ENCODE data around the gene BAIAP2L1. TPM values are rescaled to one million over a fixed set of nuclear protein-coding genes. Genes with fewer than 3 reads are reported as not detected.
"Not testable (repeated sequence)": the region's sequence is repeated elsewhere in the genome, so short reads cannot be mapped to it uniquely, and the experiment has no call there.

BAIAP2L1 gene
- total RNA-seq, 2 experiments from 2014 or later = 0.33 to 0.61 TPM

- no peaks in the 10 kb centered on the region for H3K9me3 Mint-ChIP-seq
Observed at GRCh38 chr7:98321301-98321700, 79.6 kb downstream of the BAIAP2L1 start.

GRCh38 chr7:98319176-98319575 lies 81.7 kb downstream of the BAIAP2L1 start:
- H3K27ac ChIP-seq (ENCODE audit: low read depth in 1 of 2, low read length in 2 of 2) = no peak overlapping the region
- no peak for TF ChIP-seq CTCF (IDR thresholded peaks at IDR 0.05)
- Mint-ChIP-seq H3K4me1 (ENCODE audit: low read depth) (no peaks in the 10 kb centered on the region), H3K27ac (no peak overlapping the region), H3K27me3 (peaks cover 8% of the 10 kb centered on the region), H3K4me3 (no peak overlapping the region), H3K36me3 (ENCODE audit: low read depth) (peaks cover 3% of the 10 kb centered on the region), H3K9me3 (no peaks in the 10 kb centered on the region)
- no peak for ATAC-seq (ENCODE audit: poor library complexity)
- DNase-seq = no peak
- H3K27me3 ChIP-seq (ENCODE audit: control insufficient read depth in 1 of 2, insufficient read depth in 2 of 2, low read length in 2 of 2) = peaks cover 6 to 7% of the 10 kb centered on the region in 2 experiments
- intact Hi-C loops (cut with DNase I, micrococcal nuclease) = no loop called here
- no peaks in the 10 kb centered on the region for H3K4me1 ChIP-seq (ENCODE audit: insufficient read depth, low read length)
- ChIA-PET POLR2A (no interaction called here), CTCF (no interaction called here)
- no peaks in the 10 kb centered on the region for H3K36me3 ChIP-seq (ENCODE audit: insufficient read depth, low read length)
- peaks cover 0 to 4% of the 10 kb centered on the region in 2 experiments for H3K9me3 ChIP-seq (ENCODE audit: control insufficient read depth in 1 of 2, insufficient read depth in 1 of 2, low read length in 2 of 2)
- H3K4me3 ChIP-seq (ENCODE audit: low read length) = no peak overlapping the region

More at GRCh38 chr7:98321301-98321700, 79.6 kb downstream of the BAIAP2L1 start:
- H3K27ac ChIP-seq (ENCODE audit: low read depth in 1 of 2, low read length in 2 of 2) = no peak overlapping the region
- no peak for TF ChIP-seq CTCF (IDR thresholded peaks at IDR 0.05)
- H3K4me1 ChIP-seq (ENCODE audit: insufficient read depth, low read length) = no peaks in the 10 kb centered on the region
- Mint-ChIP-seq H3K27me3 (peaks cover 8% of the 10 kb centered on the region), H3K4me1 (ENCODE audit: low read depth) (no peaks in the 10 kb centered on the region), H3K36me3 (ENCODE audit: low read depth) (peaks cover 3% of the 10 kb centered on the region), H3K27ac (no peak overlapping the region), H3K4me3 (no peak overlapping the region)
- peaks cover 0 to 4% of the 10 kb centered on the region in 2 experiments for H3K9me3 ChIP-seq (ENCODE audit: control insufficient read depth in 1 of 2, insufficient read depth in 1 of 2, low read length in 2 of 2)
- H3K4me3 ChIP-seq (ENCODE audit: low read length) = no peak overlapping the region
- DNase-seq (no peak), ATAC-seq (ENCODE audit: poor library complexity) (no peak)
- intact Hi-C loops (cut with DNase I, micrococcal nuclease) = no loop called here
- no peaks in the 10 kb centered on the region for H3K36me3 ChIP-seq (ENCODE audit: insufficient read depth, low read length)
- POLR2A ChIA-PET = no interaction called here
- H3K27me3 ChIP-seq (ENCODE audit: control insufficient read depth in 1 of 2, insufficient read depth in 2 of 2, low read length in 2 of 2) = peaks cover 6 to 7% of the 10 kb centered on the region in 2 experiments
- CTCF ChIA-PET = no interaction called here

GRCh38 chr7:98317366-98318040 lies 83.4 kb downstream of the BAIAP2L1 start:
- no peaks in the 10 kb centered on the region for H3K9me3 Mint-ChIP-seq
- H3K27ac Mint-ChIP-seq = no peak overlapping the region
- Histone ChIP-seq H3K36me3 (ENCODE audit: insufficient read depth, low read length) (no peaks in the 10 kb centered on the region), H3K4me3 (ENCODE audit: low read length) (no peak overlapping the region), H3K27ac (ENCODE audit: low read depth in 1 of 2, low read length in 2 of 2) (no peak overlapping the region), H3K4me1 (ENCODE audit: insufficient read depth, low read length) (no peaks in the 10 kb centered on the region), H3K9me3 (ENCODE audit: control insufficient read depth in 1 of 2, insufficient read depth in 1 of 2, low read length in 2 of 2) (peaks cover 0 to 4% of the 10 kb centered on the region in 2 experiments), H3K27me3 (ENCODE audit: control insufficient read depth in 1 of 2, insufficient read depth in 2 of 2, low read length in 2 of 2) (peaks cover 0 to 4% of the 10 kb centered on the region in 2 experiments)
- TF ChIP-seq CTCF (IDR thresholded peaks at IDR 0.05) = no peak
- peaks cover 3% of the 10 kb centered on the region for H3K36me3 Mint-ChIP-seq (ENCODE audit: low read depth)
- POLR2A ChIA-PET = no interaction called here
- CTCF ChIA-PET = no interaction called here
- no peak for ATAC-seq (ENCODE audit: poor library complexity)
- intact Hi-C loops (cut with DNase I, micrococcal nuclease) = no loop called here
- no peak overlapping the region for H3K4me3 Mint-ChIP-seq
- peaks cover under 1% of the 10 kb centered on the region for H3K27me3 Mint-ChIP-seq
- no peak for DNase-seq
- no peaks in the 10 kb centered on the region for H3K4me1 Mint-ChIP-seq (ENCODE audit: low read depth)

- ATAC-seq (ENCODE audit: poor library complexity); intact Hi-C loops (cut with DNase I, micrococcal nuclease); H3K36me3 Mint-ChIP-seq (ENCODE audit: low read depth); CTCF ChIA-PET; H3K4me1 ChIP-seq (ENCODE audit: insufficient read depth, low read length); H3K4me3 Mint-ChIP-seq; H3K27ac Mint-ChIP-seq; H3K36me3 ChIP-seq (ENCODE audit: insufficient read depth, low read length); H3K9me3 Mint-ChIP-seq; H3K27ac ChIP-seq (ENCODE audit: low read depth in 1 of 2, low read length in 2 of 2); POLR2A ChIA-PET; H3K4me1 Mint-ChIP-seq (ENCODE audit: low read depth); H3K27me3 ChIP-seq (ENCODE audit: control insufficient read depth in 1 of 2, insufficient read depth in 2 of 2, low read length in 2 of 2); H3K4me3 ChIP-seq (ENCODE audit: low read length); H3K27me3 Mint-ChIP-seq; DNase-seq; H3K9me3 ChIP-seq (ENCODE audit: control insufficient read depth in 1 of 2, insufficient read depth in 1 of 2, low read length in 2 of 2): not testable (repeated sequence)
Observed at GRCh38 chr7:98315994-98316527, 84.8 kb downstream of the BAIAP2L1 start.

Measured in CD4-positive, alpha-beta T cell (primary cell).